HG02884 (cell line): ENCODE results near the gene LCE1E.

Source experiments
- ATAC-seq: cut with Tn5 transposase; IDR thresholded peaks from one replicate; pipeline ENCODE4 v1.9.1; 2021; ENCODE audit warnings: mild to moderate bottlenecking, moderate library complexity; ENCODE audit not compliant: unreplicated experiment

LCE1E gene

DNA sequence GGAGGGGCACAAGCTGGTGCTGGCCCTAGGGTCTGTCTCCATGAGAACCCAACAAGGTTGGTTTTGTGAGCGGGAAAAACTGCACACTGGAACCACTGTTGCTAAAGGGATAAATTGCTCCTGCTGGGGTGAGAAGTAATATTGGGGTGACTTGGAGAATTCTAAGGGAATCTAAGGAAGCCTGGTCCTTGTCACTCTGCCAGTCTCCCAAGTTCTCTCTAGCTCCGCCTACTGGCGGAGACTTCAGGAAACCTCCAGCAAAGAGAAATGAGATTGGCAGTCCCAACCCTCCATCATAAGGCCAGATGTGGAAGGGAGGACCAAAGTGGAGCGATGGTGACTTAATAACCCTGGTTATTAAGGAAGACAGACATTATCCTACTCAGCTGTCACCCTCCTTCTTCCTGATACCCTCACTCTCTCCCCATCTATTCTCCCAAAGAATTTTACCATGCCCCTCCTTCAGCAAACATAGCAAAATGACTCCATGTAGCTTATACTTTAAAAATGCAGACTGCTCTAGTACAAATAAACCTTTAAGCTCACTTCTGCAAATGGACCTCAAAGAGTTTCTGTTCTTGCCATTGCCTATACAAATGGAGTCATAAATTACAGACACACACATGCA, 8.4 kb upstream of the LCE1E start:
- no peak for ATAC-seq

DNA sequence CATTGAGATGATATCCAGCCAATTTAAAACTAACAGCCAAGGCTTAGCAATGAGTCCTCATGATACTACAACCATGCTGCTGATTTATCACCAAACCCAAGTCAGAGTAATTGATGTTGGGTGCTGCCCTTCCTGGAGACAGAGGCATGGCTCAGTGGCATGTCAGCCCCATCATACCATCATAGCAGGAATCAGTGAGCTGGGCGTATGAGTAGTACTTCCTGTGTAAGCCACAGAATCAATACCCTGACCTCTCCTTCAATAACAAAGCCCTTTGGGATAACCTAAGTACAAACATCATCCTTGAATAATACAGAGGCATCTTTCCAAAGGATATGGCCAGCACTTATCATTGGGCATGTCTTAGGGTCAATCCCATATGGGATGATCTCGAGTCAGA, 3.0 kb upstream of the LCE1E start:
- no peak for ATAC-seq

DNA sequence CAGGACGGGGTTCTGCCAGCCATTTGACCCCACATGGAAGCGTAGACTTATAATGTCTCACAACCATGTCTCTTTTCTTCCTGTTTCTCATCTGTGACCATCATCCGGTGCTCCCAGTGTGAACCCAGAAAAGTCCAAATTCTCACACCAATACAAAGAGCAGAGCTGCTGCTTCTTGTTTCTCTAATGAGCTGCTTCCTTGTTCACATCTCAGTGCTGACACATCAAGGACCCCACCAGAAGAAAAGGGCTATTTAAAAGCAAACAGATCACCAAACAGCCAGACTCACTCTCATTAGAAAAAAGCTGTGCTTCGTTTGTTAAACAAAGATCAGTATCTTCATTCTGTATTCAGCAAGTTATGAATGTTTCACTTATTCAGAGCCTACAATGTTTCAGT, 9.6 kb downstream of the LCE1E start:
- ATAC-seq, result no peak

GRCh38 chr1:152796421-152796820, 10.4 kb downstream of the LCE1E start, which contains the start of gene LCE1D:
Gene LCE1D (plus strand): TSS chr1:152796721. CDS start chr1:152797795, 1,074 bp downstream.
- ATAC-seq, result no peak

GRCh38 chr1:152801333-152801732, 15.3 kb downstream of the LCE1E start:
- ATAC-seq, result no peak

- ATAC-seq, result no peak
These were observed 20.5 kb downstream of the LCE1E start, which contains the start of gene LCE1C for GRCh38 chr1:152806576-152806975. Gene LCE1C (minus strand): TSS chr1:152806651. CDS start chr1:152805478, 1,173 bp downstream.

DNA sequence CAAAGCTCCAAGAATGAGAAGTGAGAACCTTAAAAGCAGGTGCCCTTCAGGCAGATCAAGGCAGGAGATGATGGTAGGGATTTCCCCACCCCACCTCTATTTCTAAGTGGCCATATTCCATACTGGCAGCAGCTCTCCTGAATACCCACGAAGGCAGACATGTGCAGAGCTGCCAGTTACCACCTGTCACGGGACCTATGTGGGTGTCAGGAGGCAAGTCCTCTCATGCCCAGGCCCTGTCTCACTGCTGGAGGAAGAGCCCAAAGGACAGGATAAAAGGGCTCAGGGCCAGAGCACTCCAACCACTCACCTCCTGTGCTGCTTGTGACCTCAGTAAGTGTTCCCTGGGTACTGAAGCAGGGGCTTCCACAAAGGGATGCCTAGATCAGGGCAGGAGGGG, 25.0 kb downstream of the LCE1E start:
- no peak for ATAC-seq

GRCh38 chr1:152811671-152812070, 25.6 kb downstream of the LCE1E start, which contains the start of gene LCE1B:
Gene LCE1B (plus strand): TSS chr1:152811971. CDS start chr1:152812447, 476 bp downstream.
- no peak for ATAC-seq

- no peak for ATAC-seq
These were observed 31.3 kb downstream of the LCE1E start for GRCh38 chr1:152817309-152817708.

DNA sequence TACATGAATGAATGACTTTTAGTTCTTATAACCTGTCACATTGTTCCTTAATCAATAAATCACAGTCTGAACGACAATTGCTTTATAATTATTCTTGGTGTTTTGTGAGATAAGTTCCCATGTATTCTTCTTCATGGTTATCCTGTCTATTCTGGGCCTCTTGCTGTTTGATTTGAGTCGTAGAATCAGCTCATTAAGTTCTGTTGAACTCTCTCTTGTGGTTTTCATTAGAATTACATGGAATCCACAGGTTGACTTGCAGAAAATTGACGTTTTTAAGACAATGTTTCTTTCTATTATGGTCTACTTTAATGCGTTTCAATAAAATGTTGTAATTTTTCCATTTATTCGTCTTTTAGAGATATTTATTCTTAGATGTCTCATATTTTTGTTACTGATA, 37.2 kb downstream of the LCE1E start:
- no peak for ATAC-seq

GRCh38 chr1:152824964-152825363, 38.9 kb downstream of the LCE1E start:
- ATAC-seq, result no peak

GRCh38 chr1:152827173-152827572, 41.1 kb downstream of the LCE1E start, which contains the start of gene LCE1A:
Gene LCE1A (plus strand): TSS chr1:152827473. CDS start chr1:152827473, 0 bp downstream.
- ATAC-seq, result no peak

DNA sequence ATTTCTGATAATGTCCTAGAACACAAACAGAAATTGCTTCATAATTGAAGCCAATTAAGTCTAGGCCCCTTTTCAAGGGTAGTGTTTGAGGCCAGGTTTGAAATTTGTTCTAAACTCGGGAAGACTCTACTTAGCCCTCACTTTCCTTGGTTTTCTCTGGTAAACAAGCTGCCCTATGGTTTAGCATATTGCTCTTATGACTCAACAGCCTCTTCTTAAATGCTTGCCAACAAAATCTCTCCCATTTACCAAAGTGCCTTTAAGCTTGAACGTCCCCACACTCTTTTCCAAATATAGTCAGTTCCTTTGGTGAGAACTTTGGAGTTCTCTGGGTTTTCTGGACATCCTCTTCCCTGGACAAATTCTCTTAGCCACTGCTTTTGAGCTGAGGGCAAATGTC, 50.8 kb downstream of the LCE1E start:
- ATAC-seq, result no peak
